AG20443 (cell line): ENCODE results near the gene ZNF112.

Experiments used
- DNase-seq: peaks from one replicate; pipeline ENCODE4 v3.0.0; 2012; ENCODE audit warnings: low spot score, mixed read lengths

The ZNF112 gene

GRCh38 chr19:44280916-44281315 is 75.6 kb downstream of the ZNF112 start:
- DNase-seq, result no peak

- peak; percentile 27 for DNase-seq
These were observed 78.2 kb downstream of the ZNF112 start for GRCh38 chr19:44278181-44278690.

DNA sequence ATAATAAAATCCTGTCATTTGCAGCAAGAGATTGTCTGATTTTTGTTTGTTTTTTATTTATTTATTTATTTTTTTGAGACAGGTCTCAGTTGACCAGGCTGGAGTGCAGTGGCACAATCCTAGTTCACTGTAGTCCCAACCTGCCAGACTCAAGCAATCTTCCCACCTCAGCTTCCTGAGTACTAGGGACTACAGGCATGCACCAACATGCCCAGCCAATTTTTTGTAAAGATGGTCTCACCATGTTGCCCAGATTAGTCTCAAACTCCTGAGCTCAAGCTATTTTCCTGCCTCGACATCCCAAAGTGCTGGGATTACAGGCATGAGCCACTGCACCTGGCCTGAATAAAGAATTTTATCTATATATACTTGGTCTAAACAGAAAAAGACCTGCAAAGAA is 79.1 kb downstream of the ZNF112 start:
- DNase-seq, result no peak
